HCT116 (cell line): Measurements from ENCODE around the gene PTP4A2. TPM values are rescaled to one million over a fixed set of nuclear protein-coding genes. Genes with fewer than 3 reads are reported as not detected.

ENCODE experiments used
- ATAC-seq: fragments of 200-7000 bp; cut with Tn5 transposase; 2 replicates; pipeline ENCODE4 v1.9.1; 2020; ENCODE audit warnings: mild to moderate bottlenecking, moderate library complexity
- BruUV-seq: library from RNA; stranded (reverse); fragments of 400-500 nt; replicated peaks from 2 replicates; lab custom pipeline; 2021; lab: Mats Ljungman, UMichigan
- CTCF ChIA-PET: fragments of 300-600 bp; sonication (Branson Sonifier 250); formaldehyde crosslinking; loops from one replicate; lab custom pipeline; 2021; ENCODE audit warnings: antibody characterized with exemption; lab: Charles Lee
- POLR2A ChIA-PET: fragments of 300-600, 350-600 bp; sonication (Branson Sonifier 250); formaldehyde crosslinking; loops from one replicate; lab custom pipeline; 2021; ENCODE audit warnings: antibody characterized with exemption; lab: Charles Lee
- RAD21 ChIA-PET, 2 experiments: fragments of 300-600 bp; sonication (Branson Sonifier 250); formaldehyde crosslinking; loops; one replicate each; lab custom pipeline; 2023; ENCODE audit warnings: low total read pairs in 2 of 2; ENCODE audit not compliant: uncharacterized antibody in 2 of 2, unreplicated experiment in 2 of 2, low non-redundant PET in 1 of 2; lab: Charles Lee
- DNase-seq: peaks from one replicate; pipeline ENCODE4 v3.0.0-alpha.2; 2010; ENCODE audit warnings: low read depth, low spot score
- H2AFZ ChIP-seq: fragments of 200-600 bp; shearing (Covaris generic), sonication (generic); 2 replicates; pipeline ENCODE4 v1.6.1; 2017; ENCODE audit warnings: low read depth, mixed run types, mixed read lengths, antibody characterized with exemption, low read length; ENCODE audit not compliant: poor library complexity, severe bottlenecking
- H3K27ac ChIP-seq: 2 replicates; pipeline ENCODE4 v1.5.1; 2012; ENCODE audit warnings: low read depth, low read length
- H3K27me3 ChIP-seq: fragments of 200-600 bp; sonication (generic); 2 replicates; pipeline ENCODE4 v1.6.1; 2016; ENCODE audit warnings: mixed run types, low read length, mixed read lengths; ENCODE audit not compliant: insufficient read depth
- H3K36me3 ChIP-seq, 2 experiments: fragments of 200-500 bp in 1 of 2; fragments of 200-600 bp in 1 of 2; sonication (Bioruptor generic) in 1 of 2; sonication (generic) in 1 of 2; 2 replicates each; pipeline versions ENCODE4 v1.5.1 to v1.6.1; 2014 to 2016; ENCODE audit warnings: low read length in 2 of 2, inconsistent platforms in 1 of 2, mixed read lengths in 1 of 2, mixed run types in 1 of 2; ENCODE audit not compliant: insufficient read depth in 2 of 2, control insufficient read depth in 1 of 2
- H3K4me1 ChIP-seq, 2 experiments: fragments of 200-600 bp in 1 of 2; sonication (generic) in 1 of 2; 2 replicates each; pipeline versions ENCODE4 v1.5.1 to v1.6.1; 2012 to 2017; ENCODE audit warnings: low read length in 2 of 2, inconsistent platforms in 1 of 2, mild to moderate bottlenecking in 1 of 2, mixed read lengths in 1 of 2, mixed run types in 1 of 2, moderate library complexity in 1 of 2; ENCODE audit not compliant: insufficient read depth in 2 of 2, control insufficient read depth in 1 of 2
- H3K4me2 ChIP-seq: fragments of 200-600 bp; sonication (generic); 2 replicates; pipeline ENCODE4 v1.6.1; 2017; ENCODE audit warnings: mixed run types, low read length, mixed read lengths
- H3K4me3 ChIP-seq, 2 experiments: fragments of 200-600 bp in 1 of 2; sonication (generic) in 1 of 2; replicated peaks in 1 of 2; 2 replicates each; pipeline ENCODE4 v1.5.1; 2011 to 2016; ENCODE audit warnings: low read length in 2 of 2, control low read depth in 1 of 2, low read depth in 1 of 2, mild to moderate bottlenecking in 1 of 2, mixed read lengths in 1 of 2, mixed run types in 1 of 2
- H3K79me2 ChIP-seq: fragments of 200-600 bp; sonication (generic); 2 replicates; pipeline ENCODE4 v1.6.1; 2017; ENCODE audit warnings: mild to moderate bottlenecking, mixed run types, low read length, moderate library complexity, mixed read lengths; ENCODE audit not compliant: insufficient read depth
- H3K9ac ChIP-seq: fragments of 200-600 bp; sonication (generic); 2 replicates; pipeline ENCODE4 v1.6.1; 2016; ENCODE audit warnings: low read length, mixed read lengths
- H3K9me2 ChIP-seq: fragments of 200-600 bp; sonication (generic), shearing (Covaris generic); 2 replicates; pipeline ENCODE4 v1.6.1; 2017; ENCODE audit warnings: mixed run types, mild to moderate bottlenecking, moderate library complexity; ENCODE audit not compliant: insufficient read depth
- H3K9me3 ChIP-seq, 2 experiments: fragments of 200-500 bp in 1 of 2; fragments of 200-600 bp in 1 of 2; sonication (Bioruptor generic) in 1 of 2; sonication (generic) in 1 of 2; 2 replicates each; pipeline ENCODE4 v1.6.1; 2014 to 2017; ENCODE audit warnings: low read length in 2 of 2, mixed read lengths in 2 of 2, inconsistent platforms in 1 of 2, low read depth in 1 of 2, mild to moderate bottlenecking in 1 of 2, mixed run types in 1 of 2, moderate library complexity in 1 of 2; ENCODE audit not compliant: control insufficient read depth in 1 of 2, insufficient read depth in 1 of 2
- H4K20me1 ChIP-seq: fragments of 200-600 bp; sonication (generic), shearing (Covaris generic); 2 replicates; pipeline ENCODE4 v1.6.1; 2017; ENCODE audit warnings: mixed run types, mild to moderate bottlenecking, moderate library complexity; ENCODE audit not compliant: insufficient read depth
- CBX3 ChIP-seq: IDR thresholded peaks from 2 replicates; pipeline ENCODE4 v1.6.1; 2012; ENCODE audit warnings: low read depth
- EGR1 ChIP-seq: IDR thresholded peaks from 2 replicates; pipeline ENCODE4 v1.6.1; 2012; ENCODE audit warnings: low read depth
- ELF1 ChIP-seq: IDR thresholded peaks from 2 replicates; pipeline ENCODE4 v1.6.1; 2012; ENCODE audit warnings: low read depth, borderline replicate concordance
- EZH2phosphoT487 ChIP-seq: fragments of 200-600 bp; IDR thresholded peaks from 2 replicates; pipeline ENCODE4 v1.6.1; 2018; ENCODE audit warnings: antibody characterized with exemption, borderline replicate concordance
- JUND ChIP-seq: IDR thresholded peaks from 2 replicates; pipeline ENCODE4 v1.6.1; 2012
- RAD21 ChIP-seq: IDR thresholded peaks from 2 replicates; pipeline ENCODE4 v1.6.1; 2012; ENCODE audit warnings: low read depth, mild to moderate bottlenecking
- SIN3A ChIP-seq: IDR thresholded peaks from 2 replicates; pipeline ENCODE4 v1.6.1; 2012; ENCODE audit warnings: low read depth
- SP1 ChIP-seq: IDR thresholded peaks from 2 replicates; pipeline ENCODE4 v1.6.1; 2012; ENCODE audit warnings: low read depth
- SRF ChIP-seq: IDR thresholded peaks from 2 replicates; pipeline ENCODE4 v1.6.1; 2012; ENCODE audit warnings: low read depth
- TCF7L2 ChIP-seq: IDR thresholded peaks from 2 replicates; pipeline ENCODE4 v1.7.0; 2011; ENCODE audit warnings: borderline replicate concordance, inconsistent platforms; ENCODE audit not compliant: insufficient read depth, insufficient read length; ENCODE audit errors: extremely low read depth
- ZFX ChIP-seq: fragments of 450-650 bp; IDR thresholded peaks from 2 replicates; pipeline ENCODE4 v1.6.1; 2017
- ZNF274 ChIP-seq: fragments of 200-500 bp; sonication (Bioruptor generic); IDR thresholded peaks from 2 replicates; pipeline ENCODE4 v1.6.1; 2014; ENCODE audit warnings: mild to moderate bottlenecking, low read depth, low read length, inconsistent platforms
- intact Hi-C: fragments of 100-400 bp; cut with micrococcal nuclease; formaldehyde crosslinking; loops from 2 replicates; pipeline ENCODE4 v1.10.0; 2022
- total RNA-seq: library from RNA; stranded (reverse); gene quantifications from one replicate; pipeline ENCODE4 v1.2.1, GENCODE V29; 2021; ENCODE audit not compliant: unreplicated experiment
- TF ChIP-seq, protein P1 (sequence below): IDR thresholded peaks from 2 replicates; pipeline ENCODE4 v1.6.1; 2011; ENCODE audit warnings: mild to moderate bottlenecking, low read length, moderate library complexity; ENCODE audit not compliant: insufficient replicate concordance; ENCODE audit errors: extremely low read depth
- TF ChIP-seq, protein P2 (sequence below), 3 experiments: fragments of 200-600 bp in 1 of 3; sonication (generic) in 1 of 3; IDR thresholded peaks in 2 of 3; conservative IDR thresholded peaks in 1 of 3; 2 replicates each; pipeline ENCODE4 v1.5.1; 2012 to 2017; ENCODE audit warnings: low read depth in 2 of 3, low read length in 2 of 3, antibody characterized with exemption in 1 of 3, borderline replicate concordance in 1 of 3, control low read depth in 1 of 3, mild to moderate bottlenecking in 1 of 3, mixed read lengths in 1 of 3, mixed run types in 1 of 3, moderate library complexity in 1 of 3; ENCODE audit not compliant: insufficient read depth in 1 of 3

Gene PTP4A2
- total RNA-seq, 1 experiment from 2014 or later, result 267 TPM

DNA sequence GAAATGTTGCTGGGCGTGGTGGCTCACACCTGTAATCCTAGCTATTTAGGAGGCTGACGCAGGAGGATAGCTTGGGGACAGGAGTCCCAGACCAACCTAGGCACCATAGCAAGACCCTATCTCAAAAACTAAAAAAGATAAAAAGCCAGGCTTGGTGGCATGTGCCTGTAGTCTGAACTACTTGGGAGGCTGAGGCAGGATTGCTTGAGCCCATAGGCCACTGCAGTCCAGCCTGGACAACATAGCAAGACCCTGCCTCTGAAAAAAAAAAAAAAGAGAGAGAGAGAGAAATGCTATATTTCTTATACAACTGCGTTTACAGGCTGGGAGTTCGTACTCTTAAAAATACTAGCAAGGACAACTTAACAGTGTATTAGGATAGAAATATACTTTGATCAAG, 76.1 kb downstream of the PTP4A2 start:
- no peaks in the 10 kb centered on the region for H3K79me2 ChIP-seq
- no peak overlapping the region for H3K4me2 ChIP-seq
- ATAC-seq (no peak), DNase-seq (no peak)
- intact Hi-C loops, result no loop called here
- no peaks in the 10 kb centered on the region for H4K20me1 ChIP-seq
- no TSS peak for BruUV-seq
- ChIA-PET CTCF (no interaction called here), RAD21 (no interaction called here), POLR2A (no interaction called here)
- no peaks in the 10 kb centered on the region for H3K36me3 ChIP-seq
- no peak overlapping the region for H3K4me3 ChIP-seq
- H3K9me2 ChIP-seq, result no peaks in the 10 kb centered on the region
- no peaks in the 10 kb centered on the region for H3K4me1 ChIP-seq
- TF ChIP-seq EZH2phosphoT487 (no peak), SP1 (no peak), ZNF274 (no peak), RAD21 (no peak), ELF1 (no peak), JUND (no peak), CBX3 (no peak), ZFX (no peak), SIN3A (no peak), EGR1 (no peak), SRF (no peak), TCF7L2 (no peak)
- TF ChIP-seq, protein P1, sequence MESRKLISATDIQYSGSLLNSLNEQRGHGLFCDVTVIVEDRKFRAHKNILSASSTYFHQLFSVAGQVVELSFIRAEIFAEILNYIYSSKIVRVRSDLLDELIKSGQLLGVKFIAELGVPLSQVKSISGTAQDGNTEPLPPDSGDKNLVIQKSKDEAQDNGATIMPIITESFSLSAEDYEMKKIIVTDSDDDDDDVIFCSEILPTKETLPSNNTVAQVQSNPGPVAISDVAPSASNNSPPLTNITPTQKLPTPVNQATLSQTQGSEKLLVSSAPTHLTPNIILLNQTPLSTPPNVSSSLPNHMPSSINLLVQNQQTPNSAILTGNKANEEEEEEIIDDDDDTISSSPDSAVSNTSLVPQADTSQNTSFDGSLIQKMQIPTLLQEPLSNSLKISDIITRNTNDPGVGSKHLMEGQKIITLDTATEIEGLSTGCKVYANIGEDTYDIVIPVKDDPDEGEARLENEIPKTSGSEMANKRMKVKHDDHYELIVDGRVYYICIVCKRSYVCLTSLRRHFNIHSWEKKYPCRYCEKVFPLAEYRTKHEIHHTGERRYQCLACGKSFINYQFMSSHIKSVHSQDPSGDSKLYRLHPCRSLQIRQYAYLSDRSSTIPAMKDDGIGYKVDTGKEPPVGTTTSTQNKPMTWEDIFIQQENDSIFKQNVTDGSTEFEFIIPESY, result no peak
- TF ChIP-seq, protein P2, sequence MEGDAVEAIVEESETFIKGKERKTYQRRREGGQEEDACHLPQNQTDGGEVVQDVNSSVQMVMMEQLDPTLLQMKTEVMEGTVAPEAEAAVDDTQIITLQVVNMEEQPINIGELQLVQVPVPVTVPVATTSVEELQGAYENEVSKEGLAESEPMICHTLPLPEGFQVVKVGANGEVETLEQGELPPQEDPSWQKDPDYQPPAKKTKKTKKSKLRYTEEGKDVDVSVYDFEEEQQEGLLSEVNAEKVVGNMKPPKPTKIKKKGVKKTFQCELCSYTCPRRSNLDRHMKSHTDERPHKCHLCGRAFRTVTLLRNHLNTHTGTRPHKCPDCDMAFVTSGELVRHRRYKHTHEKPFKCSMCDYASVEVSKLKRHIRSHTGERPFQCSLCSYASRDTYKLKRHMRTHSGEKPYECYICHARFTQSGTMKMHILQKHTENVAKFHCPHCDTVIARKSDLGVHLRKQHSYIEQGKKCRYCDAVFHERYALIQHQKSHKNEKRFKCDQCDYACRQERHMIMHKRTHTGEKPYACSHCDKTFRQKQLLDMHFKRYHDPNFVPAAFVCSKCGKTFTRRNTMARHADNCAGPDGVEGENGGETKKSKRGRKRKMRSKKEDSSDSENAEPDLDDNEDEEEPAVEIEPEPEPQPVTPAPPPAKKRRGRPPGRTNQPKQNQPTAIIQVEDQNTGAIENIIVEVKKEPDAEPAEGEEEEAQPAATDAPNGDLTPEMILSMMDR (IDR thresholded peaks at IDR 0.05 in 2 of 3, conservative IDR thresholded peaks at IDR 0.05 in 1 of 3; ENCODE audit: borderline replicate concordance in 1 of 3, insufficient read depth in 1 of 3, low read depth in 2 of 3, low read length in 2 of 3), result no peak
- no peak overlapping the region for H2AFZ ChIP-seq
- H3K27ac ChIP-seq, result no peak overlapping the region
- no peaks in the 10 kb centered on the region for H3K9me3 ChIP-seq
- H3K27me3 ChIP-seq, result no peaks in the 10 kb centered on the region
- H3K9ac ChIP-seq, result no peak overlapping the region
